IPS-NIHi11 (cell line): ENCODE data around the gene RNF180.
A peak's percentile ranks its signal among the peaks of the same experiment; 100 is the strongest.
"Not testable (repeated sequence)": the region's sequence is repeated elsewhere in the genome, so short reads cannot be mapped to it uniquely, and the experiment has no call there.

ENCODE experiments used
- DNase-seq: peaks from one replicate; pipeline ENCODE4 v3.0.0; 2012; ENCODE audit warnings: mixed read lengths, low spot score

RNF180 gene

GRCh38 chr5:64397552-64397951, 231.9 kb downstream of the RNF180 start:
- no peak for DNase-seq

- DNase-seq, result not testable (repeated sequence)
Measured at GRCh38 chr5:64398735-64399134, 233.1 kb downstream of the RNF180 start.

GRCh38 chr5:64407103-64407825, 241.6 kb downstream of the RNF180 start:
- DNase-seq, result peak; percentile 15

- no peak for DNase-seq
Measured at GRCh38 chr5:64417390-64417789, 251.7 kb downstream of the RNF180 start.

GRCh38 chr5:64418013-64418412, 252.4 kb downstream of the RNF180 start:
- DNase-seq, result no peak
